A673 (cell line): ENCODE results near the gene ADCY3. TPM values are rescaled to one million over a fixed set of nuclear protein-coding genes. Genes with fewer than 3 reads are reported as not detected.

Experiments
- BruUV-seq: library from RNA; stranded (reverse); fragments of 400-500 nt; replicated peaks from 2 replicates; lab custom pipeline; 2021; lab: Mats Ljungman, UMichigan
- CTCF ChIA-PET: fragments of 300-600 bp; sonication (Branson Sonifier 250); formaldehyde crosslinking; loops from one replicate; lab custom pipeline; 2022; ENCODE audit warnings: antibody characterized with exemption; lab: Charles Lee
- POLR2A ChIA-PET: fragments of 300-600 bp; sonication (Branson Sonifier 250); formaldehyde crosslinking; loops from one replicate; lab custom pipeline; 2022; ENCODE audit warnings: antibody characterized with exemption; ENCODE audit not compliant: low non-redundant PET; lab: Charles Lee
- DNase-seq: peaks from one replicate; pipeline ENCODE4 v3.0.0-alpha.2; 2015; ENCODE audit warnings: low spot score
- H3K27ac ChIP-seq: fragments of 200-600 bp; sonication (generic); 2 replicates; pipeline ENCODE4 v1.5.1; 2016; ENCODE audit warnings: mixed run types, low read depth, mild to moderate bottlenecking, mixed read lengths, antibody characterized with exemption, low read length; ENCODE audit not compliant: poor library complexity, severe bottlenecking
- H3K27me3 ChIP-seq: fragments of 200-600 bp; sonication (generic); replicated peaks from 2 replicates; pipeline ENCODE4 v1.6.1; 2017; ENCODE audit warnings: mixed run types, low read depth, mild to moderate bottlenecking, mixed read lengths, antibody characterized with exemption, low read length; ENCODE audit not compliant: insufficient read depth, poor library complexity
- H3K36me3 ChIP-seq: fragments of 200-600 bp; sonication (generic); 2 replicates; pipeline ENCODE4 v1.6.1; 2016; ENCODE audit warnings: mixed run types, mild to moderate bottlenecking, mixed read lengths, antibody characterized with exemption, low read length; ENCODE audit not compliant: insufficient read depth, poor library complexity, severe bottlenecking
- H3K4me1 ChIP-seq: fragments of 200-600 bp; sonication (generic); 2 replicates; pipeline ENCODE4 v1.6.1; 2017; ENCODE audit warnings: mixed run types, mild to moderate bottlenecking, mixed read lengths, antibody characterized with exemption, low read length; ENCODE audit not compliant: insufficient read depth, poor library complexity, severe bottlenecking
- H3K4me3 ChIP-seq: fragments of 200-600 bp; sonication (generic); 2 replicates; pipeline ENCODE4 v1.5.1; 2016; ENCODE audit warnings: low read depth, mixed run types, mild to moderate bottlenecking, mixed read lengths, low read length; ENCODE audit not compliant: poor library complexity, severe bottlenecking
- H3K9me3 ChIP-seq: fragments of 200-600 bp; sonication (generic); 2 replicates; pipeline ENCODE4 v1.6.1; 2016; ENCODE audit warnings: mixed run types, low read depth, mild to moderate bottlenecking, mixed read lengths, antibody characterized with exemption, low read length; ENCODE audit not compliant: poor library complexity, severe bottlenecking
- CTCF ChIP-seq: fragments of 300-800, 200-600 bp; sonication (generic); conservative IDR thresholded peaks from 2 replicates; pipeline ENCODE4 v1.5.1; 2017; ENCODE audit warnings: low read depth, mild to moderate bottlenecking, antibody characterized with exemption, low read length, moderate library complexity, mixed read lengths
- EZH2 ChIP-seq: fragments of 200-600 bp; sonication (generic); IDR thresholded peaks from 2 replicates; pipeline ENCODE4 v1.6.1; 2017; ENCODE audit warnings: borderline replicate concordance, low read depth, mild to moderate bottlenecking, mixed read lengths, antibody characterized with exemption, low read length; ENCODE audit not compliant: poor library complexity, severe bottlenecking
- intact Hi-C: fragments of 100-400 bp; cut with micrococcal nuclease; formaldehyde crosslinking; loops from one replicate; pipeline ENCODE4 v1.10.0; 2022; ENCODE audit not compliant: unreplicated experiment
- total RNA-seq: library from RNA; stranded (reverse); gene quantifications from 2 replicates; pipeline ENCODE4 v1.2.3, GENCODE V29; 2021

Gene ADCY3
- total RNA-seq, 1 experiment from 2014 or later, result 42.2 TPM

GRCh38 chr2:24950102-24950501 is 30.1 kb upstream of the ADCY3 start:
- intact Hi-C loops, result no loop called here
- Histone ChIP-seq H3K27ac (no peak overlapping the region), H3K4me1 (no peaks in the 10 kb centered on the region), H3K27me3 (no peaks in the 10 kb centered on the region), H3K36me3 (peaks cover 19% of the 10 kb centered on the region), H3K9me3 (peaks cover 3% of the 10 kb centered on the region), H3K4me3 (no peak overlapping the region)
- DNase-seq, result no peak
- BruUV-seq, result no TSS peak
- ChIA-PET CTCF (no interaction called here), POLR2A (no interaction called here)
- TF ChIP-seq CTCF (no peak), EZH2 (no peak)

GRCh38 chr2:24948506-24948905 is 28.5 kb upstream of the ADCY3 start:
- Histone ChIP-seq H3K27me3 (no peaks in the 10 kb centered on the region), H3K4me1 (no peaks in the 10 kb centered on the region), H3K36me3 (peaks cover 7% of the 10 kb centered on the region), H3K27ac (no peak overlapping the region), H3K4me3 (no peak overlapping the region), H3K9me3 (no peaks in the 10 kb centered on the region)
- intact Hi-C loops, result no loop called here
- TF ChIP-seq EZH2 (no peak), CTCF (no peak)
- BruUV-seq, result no TSS peak
- no peak for DNase-seq
- CTCF ChIA-PET, result interaction anchor here (0.6 kb wide), 1 partner anchor 149 kb away, joined by 5 read pairs; no protein-coding TSS in a partner anchor
- POLR2A ChIA-PET, result no interaction called here

- no peaks in the 10 kb centered on the region for H3K27me3 ChIP-seq
- BruUV-seq, result no TSS peak
- CTCF ChIA-PET, result no interaction called here
- no peak overlapping the region for H3K4me3 ChIP-seq
- no peak overlapping the region for H3K27ac ChIP-seq
- DNase-seq, result no peak
- intact Hi-C loops, result no loop called here
- POLR2A ChIA-PET, result no interaction called here
- no peaks in the 10 kb centered on the region for H3K9me3 ChIP-seq
- H3K36me3 ChIP-seq, result peaks cover 7% of the 10 kb centered on the region
- TF ChIP-seq EZH2, result no peak
- TF ChIP-seq CTCF, result no peak
- H3K4me1 ChIP-seq, result no peaks in the 10 kb centered on the region
Observed at GRCh38 chr2:24947561-24948157, 27.6 kb upstream of the ADCY3 start.
